ENCODE measurements around the gene NLGN2.

DNA sequence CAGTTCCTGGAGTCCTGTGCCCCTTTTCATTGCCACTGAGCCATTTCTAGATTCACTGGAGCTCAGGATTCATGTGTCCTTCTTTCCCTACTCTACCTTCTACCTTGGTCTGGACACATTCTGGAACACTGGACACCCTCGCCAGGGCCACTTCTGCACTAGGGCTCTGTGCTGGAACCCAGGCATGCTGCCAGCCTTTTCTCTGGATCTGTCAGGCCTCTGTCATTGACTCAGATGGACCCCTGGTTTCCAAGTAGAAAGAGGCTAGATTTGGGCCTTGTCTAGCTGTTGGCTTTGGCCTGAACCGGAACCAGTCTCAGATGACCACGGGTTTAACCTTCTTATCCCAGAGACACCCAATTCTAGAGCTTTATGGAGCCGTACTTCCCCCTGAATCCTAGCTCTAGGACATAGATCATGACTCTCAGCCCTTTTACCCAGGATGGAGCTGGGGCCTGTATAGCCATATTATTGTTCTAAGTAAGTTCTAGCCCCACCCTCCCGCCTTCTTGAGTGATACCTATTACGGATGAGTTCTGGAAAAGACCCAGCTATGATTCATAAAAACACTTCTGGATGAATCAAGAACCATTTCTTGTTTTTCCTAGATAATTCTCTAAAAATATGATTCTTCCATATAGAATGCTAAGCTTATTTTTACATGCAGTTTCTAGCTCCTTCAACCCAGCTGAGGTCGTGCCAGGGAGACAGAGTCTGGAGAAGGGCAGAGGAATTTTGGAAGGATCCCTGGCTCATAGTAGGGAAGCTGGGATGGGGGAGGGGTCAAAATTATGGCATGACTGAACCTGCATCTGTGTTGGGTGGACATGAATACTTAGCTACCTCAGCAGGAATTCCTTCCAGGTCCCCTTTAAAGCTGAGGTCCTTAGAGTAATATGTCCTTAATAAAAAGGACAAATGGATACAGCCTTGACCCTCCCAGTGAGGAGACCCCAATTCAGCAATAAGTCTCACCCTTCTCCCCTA lies 36.1 kb downstream of the NLGN2 start:
- TF ChIP-seq, protein P1, sequence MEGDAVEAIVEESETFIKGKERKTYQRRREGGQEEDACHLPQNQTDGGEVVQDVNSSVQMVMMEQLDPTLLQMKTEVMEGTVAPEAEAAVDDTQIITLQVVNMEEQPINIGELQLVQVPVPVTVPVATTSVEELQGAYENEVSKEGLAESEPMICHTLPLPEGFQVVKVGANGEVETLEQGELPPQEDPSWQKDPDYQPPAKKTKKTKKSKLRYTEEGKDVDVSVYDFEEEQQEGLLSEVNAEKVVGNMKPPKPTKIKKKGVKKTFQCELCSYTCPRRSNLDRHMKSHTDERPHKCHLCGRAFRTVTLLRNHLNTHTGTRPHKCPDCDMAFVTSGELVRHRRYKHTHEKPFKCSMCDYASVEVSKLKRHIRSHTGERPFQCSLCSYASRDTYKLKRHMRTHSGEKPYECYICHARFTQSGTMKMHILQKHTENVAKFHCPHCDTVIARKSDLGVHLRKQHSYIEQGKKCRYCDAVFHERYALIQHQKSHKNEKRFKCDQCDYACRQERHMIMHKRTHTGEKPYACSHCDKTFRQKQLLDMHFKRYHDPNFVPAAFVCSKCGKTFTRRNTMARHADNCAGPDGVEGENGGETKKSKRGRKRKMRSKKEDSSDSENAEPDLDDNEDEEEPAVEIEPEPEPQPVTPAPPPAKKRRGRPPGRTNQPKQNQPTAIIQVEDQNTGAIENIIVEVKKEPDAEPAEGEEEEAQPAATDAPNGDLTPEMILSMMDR (IDR thresholded peaks at IDR 0.05), result no peak
- TF ChIP-seq POLR2A (IDR thresholded peaks at IDR 0.05) (no peak), EP300 (IDR thresholded peaks at IDR 0.05) (no peak)
